Measurements from ENCODE around the gene EMC10.

The EMC10 gene

DNA sequence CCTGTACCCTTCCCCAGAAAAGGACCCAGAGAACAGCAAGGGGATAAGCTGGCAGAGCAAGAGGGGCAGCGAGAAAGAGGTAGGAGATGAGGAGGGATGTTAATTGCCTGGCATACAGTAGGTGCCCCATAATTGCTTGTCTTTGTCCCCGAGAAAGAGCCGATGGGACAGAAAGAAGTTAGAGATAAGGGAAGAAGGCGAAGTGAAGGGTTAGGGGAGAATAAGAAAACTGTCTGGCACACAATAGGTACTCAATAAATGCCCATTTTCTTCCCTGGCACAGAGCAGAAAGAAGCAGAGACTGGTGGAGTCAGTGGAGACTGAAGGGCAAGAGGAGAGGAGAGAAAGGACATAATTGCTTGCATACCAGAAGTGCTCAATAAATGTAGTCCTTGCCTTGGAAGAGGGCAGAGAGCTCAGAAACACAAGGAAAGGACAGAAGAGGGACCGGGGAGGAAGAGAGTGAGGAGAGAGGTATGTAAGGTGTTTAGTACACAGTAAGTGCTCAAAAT is 18.8 kb downstream of the EMC10 start:
- no peak for FAIRE-seq
- DNase-seq (ENCODE audit: insufficient read length, low spot score): no peak

DNA sequence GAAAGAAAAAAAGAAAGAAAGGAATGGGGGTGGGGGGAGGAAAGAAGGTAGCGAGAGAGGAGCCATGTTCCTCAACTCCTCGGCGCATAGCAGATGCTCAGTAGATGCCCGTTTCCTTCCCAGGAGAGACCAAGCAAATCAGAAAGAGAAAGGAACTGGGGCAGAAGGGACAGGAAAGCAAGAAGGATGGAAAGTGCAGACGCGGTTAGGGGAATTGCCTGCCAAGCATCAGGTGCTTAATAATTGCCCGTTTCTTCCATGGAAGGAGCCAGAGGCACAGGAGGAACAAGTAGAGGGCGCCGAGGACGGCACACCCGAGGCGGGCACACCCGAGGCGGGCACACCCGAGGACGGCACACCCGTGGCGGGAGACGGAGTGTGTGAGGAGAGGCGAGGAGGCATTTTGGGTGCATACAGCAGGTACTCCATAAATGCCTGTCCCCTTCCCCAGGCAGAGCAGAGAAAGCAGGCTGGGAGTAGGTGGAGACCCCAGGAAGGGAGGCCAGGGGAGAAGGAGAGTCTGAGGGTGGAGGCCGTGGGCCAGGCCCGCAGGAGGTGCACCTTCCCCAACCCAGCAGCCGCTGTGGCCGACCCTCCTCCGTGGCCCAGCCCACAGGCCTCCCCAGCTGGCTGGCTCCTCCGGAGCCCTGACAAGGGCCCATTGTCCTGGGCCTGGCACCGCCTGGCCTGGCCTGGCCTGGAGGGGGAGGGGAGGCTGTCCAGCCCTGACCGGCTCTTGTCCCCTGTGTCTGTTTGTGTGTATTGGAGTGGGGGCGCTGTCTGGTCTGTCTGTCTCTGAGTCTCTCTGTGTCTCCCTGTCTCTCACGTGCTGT is 20.1 kb downstream of the EMC10 start:
- FAIRE-seq (no peak), DNase-seq (ENCODE audit: insufficient read length, low spot score) (no peak)

DNA sequence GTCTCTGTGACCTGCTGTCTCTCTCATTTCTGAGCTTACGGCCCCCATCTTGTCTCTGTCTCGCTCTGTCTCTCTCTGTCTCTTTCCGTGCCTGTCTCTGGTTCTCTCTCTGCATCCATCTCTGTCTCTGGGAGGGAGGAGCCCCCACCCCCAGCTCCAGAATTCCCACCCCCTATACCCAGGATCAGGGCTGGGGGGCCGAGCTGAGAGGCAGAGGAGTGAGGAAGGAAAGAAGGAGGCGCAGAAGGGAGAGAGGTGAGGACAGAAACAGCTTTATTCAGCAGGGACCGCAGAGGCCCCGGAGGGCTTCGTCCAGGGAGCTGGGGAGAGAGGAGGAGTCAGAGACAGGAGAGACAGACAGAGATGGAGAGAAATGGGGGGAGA is 20.7 kb downstream of the EMC10 start:
- no peak for DNase-seq (ENCODE audit: insufficient read length, low spot score)
- FAIRE-seq: no peak

DNA sequence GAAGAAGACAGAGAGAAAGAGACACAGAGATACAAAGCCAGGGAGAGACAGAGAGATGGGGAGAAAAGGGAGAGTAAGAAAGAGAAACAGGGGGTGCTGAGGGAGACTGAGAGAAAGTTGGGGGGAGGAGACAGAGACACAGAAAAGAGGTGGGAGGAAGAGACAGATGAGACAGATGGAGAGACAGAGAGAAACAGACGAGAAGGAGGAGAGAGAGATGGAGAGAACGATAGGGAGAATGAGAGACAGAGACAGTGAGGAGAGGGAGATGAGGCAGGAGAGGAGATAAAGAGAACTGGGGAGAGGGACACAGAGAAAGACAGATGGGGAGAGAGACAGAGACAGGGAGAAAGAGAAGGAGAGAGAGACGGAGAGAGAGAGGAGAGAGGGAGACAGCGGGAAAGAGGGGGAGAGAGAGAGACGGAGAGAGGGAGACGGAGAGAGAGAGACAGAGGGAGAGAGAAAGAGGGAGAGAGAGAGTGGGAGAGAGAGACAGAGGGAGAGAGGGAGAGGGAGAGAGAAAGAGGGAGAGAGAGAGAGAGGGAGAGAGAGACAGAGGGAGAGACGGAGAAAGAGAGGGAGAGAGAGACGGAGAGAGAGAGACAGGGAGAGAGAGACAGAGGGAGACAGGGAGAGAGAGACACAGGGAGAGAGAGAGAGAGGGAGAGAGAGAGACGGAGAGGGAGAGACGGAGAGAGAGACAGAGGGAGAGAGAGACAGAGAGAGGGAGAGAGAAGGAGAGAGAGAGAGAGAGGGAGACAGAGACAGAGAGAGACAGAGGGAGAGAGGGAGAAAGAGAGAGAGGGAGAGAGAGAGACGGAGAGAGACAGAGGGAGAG is 22.1 kb downstream of the EMC10 start:
- FAIRE-seq: no peak
- DNase-seq (ENCODE audit: insufficient read length, low spot score): no peak

DNA sequence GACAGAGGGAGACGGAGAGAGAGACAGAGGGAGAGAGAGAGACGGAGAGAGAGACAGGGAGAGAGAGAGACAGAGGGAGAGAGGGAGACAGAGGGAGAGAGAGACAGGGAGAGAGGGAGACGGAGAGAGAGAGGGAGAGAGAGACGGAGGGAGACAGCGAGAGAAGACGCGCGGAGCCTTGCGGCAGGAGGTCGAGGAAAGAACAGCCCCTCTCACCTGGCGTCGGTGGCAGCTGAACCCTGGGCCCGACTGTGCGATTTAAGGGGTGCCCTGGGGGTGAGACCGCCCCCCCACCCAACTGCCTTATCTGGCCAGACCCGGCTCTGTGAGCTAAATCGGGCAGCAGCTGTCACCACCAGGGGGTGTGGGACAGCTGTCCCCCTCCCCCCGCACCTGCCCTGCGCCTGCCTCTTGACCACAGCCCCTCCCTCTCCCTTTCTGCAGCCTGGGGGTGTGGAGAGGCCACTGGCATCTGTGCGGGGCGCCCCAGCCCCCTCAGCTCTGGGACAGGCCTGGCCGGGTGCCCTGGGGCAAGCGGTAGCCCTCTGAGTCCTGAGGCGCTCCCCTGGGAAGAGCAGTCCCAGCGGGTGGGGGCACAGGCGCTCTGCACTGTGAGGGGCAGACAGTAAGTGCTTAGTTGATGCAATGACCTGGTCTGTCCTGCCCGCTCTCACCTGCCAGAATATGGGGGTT is 23.9 kb downstream of the EMC10 start:
- no peak for FAIRE-seq
- DNase-seq (ENCODE audit: insufficient read length, low spot score): no peak

DNA sequence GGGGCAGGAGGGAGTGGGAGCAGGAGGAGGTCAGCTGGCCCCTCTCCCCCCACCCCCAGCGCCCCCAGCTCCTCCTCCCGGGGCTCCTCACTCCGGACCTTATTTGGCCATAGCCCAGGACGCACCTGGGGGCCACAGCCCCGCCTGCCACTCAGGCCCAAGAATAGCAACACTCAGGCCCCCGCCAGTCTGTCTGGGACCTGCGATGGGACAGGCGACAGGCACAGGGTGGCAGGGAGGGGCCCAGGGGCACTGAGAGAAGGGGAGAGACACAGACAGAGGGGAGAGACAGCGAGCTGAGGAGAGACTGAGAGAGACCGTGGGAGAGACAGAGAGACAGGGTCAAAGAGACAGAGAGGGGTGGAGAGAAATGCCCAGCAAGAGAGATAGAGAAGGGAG is 24.4 kb downstream of the EMC10 start:
- no peak for DNase-seq (ENCODE audit: insufficient read length, low spot score)
- no peak for FAIRE-seq

DNA sequence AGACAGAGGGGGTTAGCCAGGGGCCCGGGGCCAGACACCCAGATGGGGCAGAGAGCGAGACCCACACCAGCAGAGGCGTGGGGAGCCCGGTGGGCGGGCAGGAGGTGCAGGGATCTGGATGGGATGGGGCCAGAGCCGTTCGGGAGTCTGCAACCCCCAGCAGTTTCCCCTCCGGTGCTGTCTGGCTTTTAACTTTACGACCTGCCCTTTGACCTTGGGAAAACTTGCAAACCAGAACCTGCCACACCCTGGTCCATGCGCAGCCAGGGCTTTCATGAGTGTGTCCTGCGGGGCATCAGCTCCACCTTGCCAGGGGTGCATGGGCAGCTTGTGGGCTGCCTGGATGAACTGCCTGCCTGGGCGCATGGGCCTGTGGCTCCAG is 24.9 kb downstream of the EMC10 start:
- FAIRE-seq: no peak

DNA sequence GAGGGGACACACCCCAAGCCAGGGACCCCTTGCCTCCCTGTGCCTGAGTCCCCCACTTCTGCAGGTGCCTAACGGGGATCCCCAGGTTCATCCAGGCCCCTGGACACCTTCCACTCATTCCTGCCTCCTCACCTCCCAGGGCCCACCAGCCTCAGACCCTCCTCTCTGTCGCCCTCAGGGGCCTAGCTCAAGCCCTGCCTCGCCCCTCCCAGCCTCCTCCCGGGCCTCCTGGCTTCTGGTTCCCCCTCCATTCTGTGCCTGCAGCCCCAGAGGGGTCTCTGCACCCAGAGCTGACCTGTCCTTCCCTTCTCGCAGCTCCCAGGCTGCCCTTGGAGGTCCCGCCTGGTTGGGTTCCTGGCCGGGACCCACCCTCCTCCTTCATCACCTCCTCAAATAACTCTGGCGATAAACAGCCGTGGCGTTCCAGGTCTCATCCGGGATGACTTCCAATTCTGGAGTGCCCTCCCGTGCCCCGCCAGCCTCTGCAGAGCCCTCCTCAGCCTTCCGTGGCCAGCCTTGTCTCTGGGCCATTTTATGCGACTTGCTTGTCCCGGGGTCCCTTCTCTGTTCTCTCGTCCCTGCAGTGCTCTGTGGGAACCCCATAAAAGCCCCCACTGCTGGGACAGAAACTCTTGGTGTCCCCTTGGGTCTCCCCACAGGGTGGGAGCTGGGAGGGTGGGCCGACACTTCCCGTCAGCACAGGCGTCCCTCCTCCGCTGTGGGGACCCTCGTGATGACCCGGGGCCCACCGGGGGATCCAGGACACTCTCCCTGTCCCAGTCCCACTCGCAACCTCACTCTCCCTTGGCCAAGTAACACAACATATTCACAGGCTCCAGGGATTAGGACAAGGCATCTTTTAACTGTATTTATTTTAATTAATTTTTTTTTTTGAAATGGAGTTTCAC is 25.5 kb downstream of the EMC10 start:
- FAIRE-seq: no peak

More for the DNA sequence above, 24.9 kb downstream of the EMC10 start:
- DNase-seq (ENCODE audit: insufficient read length, low spot score): no peak

DNA sequence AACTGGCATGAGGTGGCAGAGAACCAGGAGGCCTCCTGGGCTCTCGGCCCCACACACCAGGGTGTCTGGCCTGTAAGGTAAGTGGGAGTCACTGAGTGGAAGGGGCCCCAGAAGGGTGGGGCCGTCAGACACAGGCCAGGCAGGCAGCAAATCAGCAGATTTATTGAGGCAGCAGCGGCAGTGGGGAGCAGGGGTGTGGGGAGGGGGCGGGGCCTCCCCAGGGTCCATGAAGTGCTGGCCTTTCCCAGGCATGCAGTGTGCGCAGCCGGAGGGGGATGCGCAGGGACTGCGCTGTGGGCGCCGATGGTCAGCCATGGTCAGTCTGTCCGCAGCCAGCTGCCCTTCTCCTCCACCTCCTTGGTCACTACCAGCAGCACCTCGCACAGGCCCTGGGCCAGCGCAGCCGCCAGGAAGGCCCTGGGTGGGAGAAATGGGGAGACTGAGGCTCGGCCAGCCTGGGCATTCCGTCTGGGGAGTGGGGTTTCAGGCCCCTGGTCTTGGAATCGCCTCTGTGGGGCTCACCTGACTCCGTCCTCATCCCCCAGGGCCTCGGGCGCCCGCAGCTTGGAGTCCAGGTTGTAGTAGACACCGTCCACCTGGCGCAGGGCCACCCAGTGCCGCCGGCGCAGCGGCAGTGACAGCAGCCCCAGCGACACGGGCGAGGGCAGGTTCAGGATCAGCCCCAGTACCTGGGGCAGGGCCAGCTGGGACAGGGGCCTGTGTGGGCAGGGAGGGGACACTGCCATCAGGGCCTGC is 29.7 kb downstream of the EMC10 start:
- no peak for DNase-seq (ENCODE audit: insufficient read length, low spot score)
- no peak for FAIRE-seq

More for the DNA sequence above, 25.5 kb downstream of the EMC10 start:
- DNase-seq (ENCODE audit: insufficient read length, low spot score): no peak

DNA sequence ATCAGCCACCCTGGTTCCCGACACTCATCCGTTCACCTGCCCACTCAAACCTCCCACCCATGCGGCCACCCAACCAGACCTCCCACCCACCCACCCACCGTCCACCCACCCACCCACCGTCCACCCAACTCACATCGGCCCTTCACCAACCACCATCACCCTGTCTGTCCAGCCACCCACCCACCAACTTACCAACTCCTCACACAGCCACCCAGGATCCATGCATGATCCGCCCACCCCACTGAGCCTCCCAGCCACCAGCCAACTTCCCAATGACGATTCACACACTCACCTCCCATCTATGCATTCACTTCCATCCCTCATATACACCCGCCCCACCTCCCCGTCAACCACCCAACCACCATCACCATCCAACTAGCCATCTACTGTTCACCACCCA is 30.4 kb downstream of the EMC10 start:
- no peak for FAIRE-seq
- no peak for DNase-seq (ENCODE audit: insufficient read length, low spot score)

DNA sequence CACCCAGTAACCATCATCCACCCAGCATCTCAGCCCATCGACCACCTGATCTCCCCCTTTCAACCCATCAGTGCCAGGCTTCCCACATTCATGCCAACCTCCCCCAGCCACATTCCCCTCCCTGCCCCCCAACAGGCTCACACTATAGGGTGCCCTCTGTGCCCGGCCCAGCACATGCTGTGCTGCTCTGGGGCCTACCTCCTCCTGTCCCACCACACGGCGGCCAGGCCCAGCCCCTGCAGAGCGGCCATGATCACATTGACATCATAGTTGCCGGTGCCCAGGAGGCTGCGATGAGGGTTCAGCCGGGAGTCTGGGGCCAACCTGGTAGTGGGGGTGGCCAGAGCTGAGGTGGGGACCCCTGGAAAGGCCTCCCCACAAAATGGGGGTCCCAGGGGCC is 31.1 kb downstream of the EMC10 start:
- FAIRE-seq (no peak), DNase-seq (ENCODE audit: insufficient read length, low spot score) (no peak)

DNA sequence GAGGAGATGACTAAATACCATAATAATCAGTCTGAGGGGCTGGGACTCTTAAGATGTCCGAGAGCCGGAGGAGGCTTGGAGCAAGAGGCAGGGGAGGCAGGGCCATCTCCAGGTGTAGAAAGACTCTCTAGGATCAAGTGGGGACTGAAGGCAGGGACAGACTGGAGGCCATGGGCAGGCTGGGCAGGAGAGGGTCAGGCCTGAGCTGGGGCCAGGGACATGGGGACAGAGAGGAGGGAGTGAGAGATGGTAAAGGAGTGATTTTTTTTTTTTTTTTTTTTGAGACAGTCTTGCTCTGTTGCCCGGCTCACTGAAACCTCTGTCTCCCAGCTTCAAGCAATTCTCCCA is 32.5 kb downstream of the EMC10 start:
- FAIRE-seq: no peak

DNA sequence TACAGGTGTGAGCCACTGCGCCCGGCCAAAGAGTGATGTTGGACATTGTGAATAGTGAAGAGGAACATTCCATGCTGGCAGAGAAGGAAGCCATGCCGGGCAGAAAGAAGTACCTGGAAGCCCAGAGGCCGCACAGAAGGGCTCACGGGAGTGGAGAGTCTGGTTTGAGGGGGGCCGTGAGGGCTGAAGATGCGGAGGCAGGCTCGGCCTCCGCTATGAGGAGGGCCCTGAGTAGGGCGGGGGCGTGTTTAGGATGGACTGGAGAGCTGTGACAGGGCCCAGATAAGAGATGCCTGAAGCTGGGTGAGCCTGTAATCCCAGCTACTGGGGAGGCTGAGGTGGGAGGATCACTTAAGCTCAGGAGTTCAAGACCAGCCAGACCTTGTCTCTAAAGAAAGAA is 33.1 kb downstream of the EMC10 start:
- no peak for FAIRE-seq
- no peak for DNase-seq (ENCODE audit: insufficient read length, low spot score)

More for the DNA sequence above, 32.5 kb downstream of the EMC10 start:
- DNase-seq (ENCODE audit: insufficient read length, low spot score): no peak

DNA sequence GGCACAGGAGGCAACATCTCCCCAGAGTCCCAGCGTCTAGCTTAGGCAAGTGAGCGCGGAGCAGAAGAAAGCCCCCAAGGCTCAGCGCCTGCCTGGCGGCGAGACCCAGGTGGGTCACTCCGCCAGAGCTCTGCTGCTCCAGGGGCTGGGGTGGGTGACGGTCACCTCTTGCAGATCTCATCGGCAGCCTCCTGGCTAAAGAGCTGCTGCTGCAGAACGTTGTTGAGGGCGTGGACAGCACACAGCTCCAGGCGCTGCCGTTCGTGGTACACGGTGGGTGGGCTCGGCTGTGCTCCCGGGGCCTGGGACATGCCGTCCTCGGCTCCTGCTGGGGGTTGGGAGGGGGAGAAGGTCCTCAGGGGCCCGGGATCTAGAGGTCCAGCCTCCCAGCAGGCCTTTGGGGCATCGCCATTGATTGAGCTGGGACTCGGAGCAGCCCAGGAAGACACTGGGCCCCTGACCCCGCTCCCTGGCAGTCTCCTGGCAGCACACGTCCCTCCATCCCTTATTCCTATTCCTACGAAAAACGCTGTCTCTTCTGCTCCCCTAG is 33.9 kb downstream of the EMC10 start:
- DNase-seq (ENCODE audit: insufficient read length, low spot score): no peak
- FAIRE-seq: no peak

DNA sequence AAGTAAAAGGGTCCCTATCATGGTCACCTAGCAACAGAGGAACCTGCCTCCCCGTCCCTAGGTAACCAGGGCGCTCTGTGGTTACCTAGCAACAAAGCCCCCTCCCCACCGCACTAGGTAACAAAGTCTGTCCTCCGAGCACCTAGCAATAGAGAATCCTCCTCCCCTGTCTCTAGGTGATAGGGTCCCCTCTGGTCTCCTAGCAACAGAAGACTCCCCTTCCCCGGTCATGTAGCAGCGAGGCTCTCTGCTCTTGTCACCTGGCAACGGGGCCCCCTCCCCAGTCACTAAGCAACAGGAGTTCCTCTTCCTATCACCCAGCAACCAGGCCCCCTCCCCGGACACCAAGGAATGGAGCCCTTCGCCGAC is 34.4 kb downstream of the EMC10 start:
- peak; percentile 35 for DNase-seq (ENCODE audit: insufficient read length, low spot score)
- peak; percentile 28 for FAIRE-seq

DNA sequence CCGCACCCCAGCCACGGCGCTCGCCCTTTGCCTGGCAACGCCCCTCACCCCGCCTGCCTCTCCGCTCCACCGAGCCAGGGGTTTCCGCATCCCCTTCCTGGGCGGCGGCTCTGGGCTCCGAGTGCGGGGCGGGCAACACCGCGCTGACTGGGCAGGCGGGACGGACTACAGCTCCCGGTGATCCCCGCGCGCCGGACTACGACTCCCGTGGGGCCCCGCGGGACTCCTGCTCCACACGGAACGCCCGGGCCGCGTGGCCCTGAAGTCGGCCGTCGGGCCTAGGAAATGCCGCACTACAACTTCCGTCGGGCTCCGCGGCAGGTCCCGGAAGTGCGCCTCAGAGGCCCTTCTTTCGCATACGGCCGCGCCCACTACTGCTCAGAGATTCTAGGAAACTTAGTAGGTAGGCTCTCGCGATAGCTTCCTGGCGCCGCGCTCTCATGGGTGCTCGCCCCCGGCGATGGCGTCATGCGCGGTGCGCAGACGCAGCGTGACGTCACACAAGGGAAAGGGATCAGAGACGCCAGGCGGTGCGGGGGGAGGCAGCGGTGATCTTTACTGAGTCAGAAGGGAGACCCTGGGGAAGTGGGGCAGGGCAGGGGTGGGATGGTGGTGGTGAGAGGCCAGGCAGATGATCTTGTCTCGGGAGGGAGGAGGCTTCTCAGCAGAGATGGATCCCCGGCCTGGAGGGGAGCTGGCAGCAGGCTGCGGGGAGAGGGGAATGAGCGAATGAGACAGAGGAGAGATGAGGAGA is 34.9 kb downstream of the EMC10 start, which contains the start of gene JOSD2:
Gene JOSD2, minus strand, starts transcription at position 123 of the 754 bp plus-strand sequence. CDS start 760 bp downstream, outside the sequence.
- DNase-seq (ENCODE audit: insufficient read length, low spot score): peak; percentile 97
- FAIRE-seq: peak; percentile 96

DNA sequence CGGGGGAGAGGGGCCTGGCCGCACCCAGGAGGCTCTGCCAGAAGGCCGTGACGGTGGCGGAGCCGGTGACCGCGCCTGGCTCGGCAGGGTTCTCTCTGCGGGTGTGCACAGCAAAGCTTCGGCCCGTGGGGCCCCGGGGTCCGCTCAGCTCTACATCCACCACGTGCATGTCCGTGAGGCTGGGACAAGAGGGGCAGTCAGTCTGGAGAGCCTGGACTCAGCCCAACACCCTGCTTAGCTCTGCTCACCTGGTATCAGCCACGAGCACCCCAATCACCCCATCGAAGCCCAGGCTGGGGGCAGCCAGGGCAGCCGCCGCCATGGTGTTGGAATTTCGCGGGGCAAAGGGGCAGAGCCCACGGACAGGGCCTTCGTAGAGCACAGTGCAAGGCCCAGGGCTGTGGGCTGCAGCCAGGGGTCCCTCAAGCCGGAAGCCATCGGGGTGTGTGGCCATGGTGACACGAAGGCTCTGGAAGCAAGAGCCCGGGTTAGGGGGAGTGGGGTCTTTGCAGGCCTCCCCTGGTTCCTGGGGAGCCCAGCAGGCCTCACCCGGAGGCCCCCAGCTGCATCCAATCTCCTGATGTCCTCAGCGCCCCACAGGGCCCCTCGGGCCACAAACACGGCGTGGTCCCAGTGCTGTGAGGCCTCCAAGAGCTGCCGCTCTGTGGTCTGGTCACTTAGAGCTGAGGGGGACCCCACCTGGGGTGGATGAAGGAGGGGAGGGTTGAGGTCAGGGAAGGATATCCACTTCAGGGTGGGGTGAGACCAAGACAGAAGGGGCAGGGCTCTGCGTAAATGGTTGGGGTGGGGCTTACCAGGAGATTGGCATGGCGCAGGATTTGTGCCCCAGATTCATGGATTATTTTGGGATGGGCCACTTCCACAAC is 36.0 kb downstream of the EMC10 start:
- FAIRE-seq: no peak

More for the DNA sequence above, 36.0 kb downstream of the EMC10 start:
- DNase-seq (ENCODE audit: insufficient read length, low spot score): no peak
